NCI-H1105 treated with DMSO at 0.1 percent for 48 hours (cell line): ENCODE data around the gene CFAP99.
"Not testable (repeated sequence)": the region's sequence is repeated elsewhere in the genome, so short reads cannot be mapped to it uniquely, and the experiment has no call there.

Experiments
- DNase-seq: peaks from one replicate; lab custom pipeline; 2025; lab: John Stamatoyannopoulos, UW

The CFAP99 gene

DNA sequence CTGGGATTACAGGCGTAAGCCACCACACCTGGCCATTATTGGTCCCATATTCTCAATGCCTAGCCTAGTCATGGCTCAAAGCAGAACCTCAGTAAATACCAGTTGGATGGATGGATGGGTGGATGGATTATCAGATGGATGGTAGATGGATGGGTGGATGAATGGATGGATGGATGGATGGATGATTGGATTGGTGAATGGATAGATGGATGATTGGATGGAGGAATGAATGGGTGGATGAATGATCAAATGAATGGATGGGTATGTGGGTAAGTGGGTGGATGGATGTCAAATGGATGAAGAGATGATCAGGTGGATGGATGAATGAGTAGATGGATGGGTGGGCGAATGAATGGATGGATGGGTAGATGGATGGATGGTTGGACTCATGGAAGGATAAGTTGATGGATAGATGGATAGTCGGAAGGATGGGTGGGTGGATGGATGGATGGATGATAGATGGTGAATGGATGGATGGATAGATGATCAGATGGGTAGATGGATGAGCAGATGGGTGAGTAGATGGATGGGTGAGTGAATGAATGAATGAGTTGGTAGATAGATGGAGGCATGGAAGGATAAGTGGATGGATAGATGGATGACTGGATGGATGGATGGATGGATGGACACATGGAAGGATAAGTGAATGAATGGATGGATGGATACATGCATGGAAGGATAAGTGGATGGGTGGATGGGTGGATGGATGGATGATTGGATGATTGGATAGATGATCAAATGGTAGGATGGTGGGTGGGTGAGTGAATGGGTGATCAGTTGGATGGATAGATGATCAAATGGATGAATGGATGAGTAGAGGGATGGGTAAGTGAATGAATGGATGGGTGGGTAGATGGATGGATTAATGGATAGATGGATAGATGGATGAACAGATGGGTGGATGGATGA, 28.2 kb downstream of the CFAP99 start:
- DNase-seq: no peak

DNA sequence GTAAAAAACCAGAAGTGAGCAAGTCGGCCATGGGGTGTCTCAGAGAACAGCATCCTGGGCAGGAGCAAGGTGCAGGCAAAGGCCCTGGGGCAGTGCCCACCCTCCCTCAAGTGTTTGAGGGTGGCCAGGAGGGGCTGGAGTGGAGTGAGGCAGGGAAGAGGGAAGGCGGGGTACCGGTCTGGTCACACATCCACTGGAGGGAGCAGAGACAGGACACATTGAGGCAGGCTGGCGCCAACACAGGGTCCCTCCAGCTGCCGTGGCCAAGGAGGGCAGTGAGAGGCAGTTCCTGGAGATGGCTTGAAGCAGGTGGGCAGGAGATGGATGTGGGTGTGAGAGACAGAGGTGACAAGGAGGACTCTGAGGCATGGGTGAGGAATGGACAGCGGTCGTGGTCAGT, 29.8 kb downstream of the CFAP99 start:
- no peak for DNase-seq

DNA sequence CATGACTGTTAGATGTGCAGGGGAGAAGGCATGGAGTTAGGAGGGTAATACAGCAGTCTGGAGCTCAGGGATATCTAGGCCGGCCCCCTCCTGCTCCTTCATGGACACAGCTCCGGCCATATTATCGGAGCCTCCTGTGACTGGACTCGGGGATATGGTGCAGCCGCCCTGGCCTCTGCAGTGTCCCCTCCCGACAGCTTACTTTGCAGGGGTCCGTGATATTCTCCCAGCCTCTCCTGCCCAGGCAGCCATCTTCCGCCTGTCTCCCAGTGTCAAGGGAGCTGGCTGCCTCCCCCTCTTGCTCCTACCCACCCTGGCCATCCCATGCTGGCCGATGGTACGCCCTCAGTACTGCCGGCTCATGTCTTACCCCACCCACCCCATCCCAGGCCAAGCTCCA, 30.3 kb downstream of the CFAP99 start:
- no peak for DNase-seq

DNA sequence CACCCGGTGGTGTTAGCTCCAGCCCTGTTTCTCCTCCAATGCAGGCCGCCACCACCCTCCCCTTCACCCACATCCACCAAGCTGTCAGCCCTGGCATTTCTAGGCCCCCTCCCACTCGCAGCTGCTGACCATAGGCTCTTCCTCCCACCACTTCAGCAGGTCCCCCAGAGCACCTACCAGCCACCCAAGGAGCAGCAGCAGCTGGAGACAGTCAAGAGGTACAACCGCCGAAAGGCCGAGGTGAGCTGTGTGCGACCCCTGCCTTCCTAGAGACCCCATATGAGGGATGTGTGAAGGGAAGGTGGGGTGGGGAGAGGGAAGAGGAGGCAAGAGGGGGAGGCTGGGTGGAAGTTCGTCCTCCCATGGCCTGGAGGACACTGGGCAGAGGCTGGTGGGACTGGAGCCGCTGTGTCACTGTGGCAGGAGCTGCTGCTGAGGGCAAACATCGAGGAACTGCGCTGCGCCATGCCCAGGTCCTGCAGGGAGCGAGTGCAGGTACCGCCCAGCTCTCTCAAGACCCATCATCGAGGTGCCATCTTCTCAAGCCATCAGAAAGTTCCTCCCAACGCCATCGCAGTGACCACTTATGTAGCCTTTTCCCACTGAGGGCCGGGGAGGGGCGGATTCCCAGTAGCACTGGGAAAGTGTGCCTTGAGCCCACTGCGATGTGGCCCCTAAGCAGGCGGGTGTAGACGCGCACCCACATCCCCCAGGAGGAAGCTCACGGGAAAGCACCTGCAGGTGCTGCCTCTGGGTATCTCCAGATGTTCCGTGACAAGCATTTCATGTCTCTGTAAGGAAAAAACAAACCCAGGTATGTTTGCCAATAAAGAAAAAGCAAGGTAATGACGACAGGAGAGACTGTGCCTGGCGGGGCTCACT, 31.0 kb downstream of the CFAP99 start:
- DNase-seq: no peak

DNA sequence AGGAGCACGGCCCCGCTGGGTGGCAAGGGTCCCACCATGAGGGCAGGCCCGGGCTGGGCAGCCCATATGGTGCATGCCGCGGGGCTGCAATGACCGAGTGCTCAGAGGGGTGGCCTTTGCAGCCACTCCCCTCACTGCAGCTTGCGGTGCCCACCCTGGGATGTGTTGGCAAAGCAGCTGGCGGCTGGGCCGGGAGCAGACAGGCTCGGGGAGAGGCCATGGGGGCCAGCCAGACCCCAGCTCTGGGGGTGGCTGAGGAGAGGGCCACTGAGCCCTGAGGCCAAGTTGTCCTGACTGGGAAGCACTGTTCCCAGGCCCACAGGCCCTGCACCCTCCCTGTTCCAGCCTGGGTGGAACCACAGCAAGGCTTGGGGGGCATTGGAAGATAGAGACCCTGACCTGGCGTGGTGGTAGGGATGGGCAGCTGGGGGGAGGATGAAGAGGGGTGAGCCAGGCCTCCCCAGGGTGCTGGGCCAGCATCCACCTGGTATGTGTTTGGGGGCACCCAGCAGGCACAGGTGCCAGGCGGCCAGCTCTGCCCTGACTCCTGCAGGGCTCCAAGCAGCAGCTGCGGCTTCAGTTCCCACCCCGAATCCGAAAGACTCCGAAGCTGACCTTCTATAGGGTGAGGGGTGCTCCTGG, 31.8 kb downstream of the CFAP99 start:
- no peak for DNase-seq

DNA sequence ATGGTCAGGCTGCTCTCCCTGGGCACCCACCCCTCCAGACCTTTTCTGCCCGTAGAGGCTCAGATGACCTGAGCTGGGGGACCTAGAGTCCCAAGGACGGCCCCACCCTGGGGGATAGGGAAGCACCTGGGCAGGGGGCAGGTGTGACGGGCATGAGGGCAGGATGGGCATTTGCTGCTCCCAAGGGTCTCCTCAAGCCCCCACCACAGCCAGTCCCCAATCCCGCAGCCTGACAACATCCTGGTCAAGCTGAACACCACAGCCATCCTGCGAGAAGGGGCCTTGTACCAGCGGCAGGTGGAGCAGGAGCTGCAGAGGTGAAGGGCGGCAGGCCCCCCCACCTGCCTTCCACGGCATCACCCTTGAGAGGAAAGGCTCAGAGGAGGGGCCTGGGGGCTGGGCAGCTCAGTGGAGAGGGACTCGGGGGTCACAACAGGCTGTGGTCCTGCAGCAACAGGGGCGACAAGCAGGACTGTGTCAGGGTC, 32.3 kb downstream of the CFAP99 start:
- no peak for DNase-seq

DNA sequence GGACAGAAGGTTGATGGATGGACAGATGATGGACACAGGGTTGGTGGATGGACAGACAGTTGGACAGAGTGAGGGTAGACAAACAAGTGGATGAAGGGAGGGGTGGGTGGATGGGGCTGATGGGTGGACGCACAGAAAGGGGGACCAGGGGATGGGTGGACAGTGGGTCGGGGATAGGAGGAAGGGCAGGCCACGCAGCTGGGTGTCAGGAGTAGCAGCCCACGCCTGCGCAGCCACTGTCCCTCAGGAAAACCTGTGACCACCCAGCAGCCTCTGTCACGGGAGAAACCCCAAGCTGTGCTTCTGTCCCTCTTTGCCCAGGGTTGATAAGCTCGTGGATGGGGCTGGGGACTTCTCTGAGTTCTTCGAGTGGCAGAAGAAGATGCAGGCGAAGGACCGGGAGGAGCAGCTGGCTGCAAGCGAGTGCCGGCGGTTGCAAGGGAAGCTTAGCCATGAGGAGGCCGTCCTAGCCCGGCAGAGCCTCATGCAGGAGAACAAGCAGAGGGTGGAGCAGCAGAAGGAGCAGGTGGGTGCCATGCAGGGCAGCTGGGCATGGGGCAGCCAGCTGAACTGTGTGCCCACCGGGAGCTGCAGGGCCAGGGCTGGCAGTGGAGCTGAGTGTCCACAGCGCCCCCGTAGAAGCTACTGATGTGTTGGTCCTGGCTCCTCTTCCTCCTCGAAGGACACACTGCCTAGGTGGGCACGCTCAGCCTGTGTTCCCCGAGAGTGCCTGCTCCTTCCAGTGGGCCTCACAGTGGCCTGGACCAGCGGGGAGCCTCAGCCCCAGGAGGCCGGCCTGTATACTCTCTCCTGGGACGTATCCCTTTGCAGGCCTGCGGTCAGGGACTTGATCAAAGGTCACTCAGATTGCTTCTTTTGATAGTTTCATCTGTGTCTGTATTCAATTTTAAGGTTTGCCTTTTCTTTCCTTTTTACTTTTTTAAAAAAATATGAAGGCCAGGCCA, 33.3 kb downstream of the CFAP99 start:
- DNase-seq: no peak

DNA sequence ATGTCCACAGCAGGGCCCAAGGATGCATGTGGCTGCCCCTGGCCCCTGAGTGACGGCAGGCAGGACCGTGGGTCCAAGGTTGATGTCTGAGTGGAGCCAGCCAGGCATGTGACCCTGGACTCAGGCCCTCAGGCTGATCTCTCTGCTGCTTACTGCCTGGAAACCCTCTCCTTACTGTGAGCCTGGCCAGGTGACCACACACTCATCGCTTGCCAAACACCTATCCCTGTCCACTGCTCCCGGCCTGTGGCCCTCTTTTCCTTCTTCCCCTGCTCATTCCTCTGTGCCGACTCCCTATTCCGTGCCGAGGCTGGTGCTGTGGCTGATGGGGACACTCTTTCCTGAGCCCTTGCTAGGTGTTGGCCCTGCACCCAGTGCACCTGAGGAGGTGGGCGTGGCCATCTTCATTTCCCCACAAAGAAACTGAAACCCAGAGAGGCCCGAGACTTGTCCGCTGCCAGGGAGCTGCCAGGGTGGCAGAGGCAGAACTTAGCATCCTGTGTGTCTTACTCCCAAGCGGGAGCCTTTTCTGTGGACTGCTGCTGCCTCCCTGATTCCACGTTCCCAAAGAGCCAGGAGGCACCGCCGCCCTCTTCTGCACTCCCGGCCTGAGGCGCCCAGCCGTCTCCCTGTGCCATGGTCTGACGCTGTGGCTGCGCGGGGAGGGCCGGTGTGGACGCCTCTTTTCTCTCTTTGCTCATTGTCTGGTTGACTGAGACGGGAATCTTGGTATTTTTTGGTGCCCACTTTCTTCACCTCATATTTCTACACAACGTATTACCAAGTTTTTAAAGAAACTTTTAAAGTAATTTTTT, 38.9 kb downstream of the CFAP99 start:
- no peak for DNase-seq

DNA sequence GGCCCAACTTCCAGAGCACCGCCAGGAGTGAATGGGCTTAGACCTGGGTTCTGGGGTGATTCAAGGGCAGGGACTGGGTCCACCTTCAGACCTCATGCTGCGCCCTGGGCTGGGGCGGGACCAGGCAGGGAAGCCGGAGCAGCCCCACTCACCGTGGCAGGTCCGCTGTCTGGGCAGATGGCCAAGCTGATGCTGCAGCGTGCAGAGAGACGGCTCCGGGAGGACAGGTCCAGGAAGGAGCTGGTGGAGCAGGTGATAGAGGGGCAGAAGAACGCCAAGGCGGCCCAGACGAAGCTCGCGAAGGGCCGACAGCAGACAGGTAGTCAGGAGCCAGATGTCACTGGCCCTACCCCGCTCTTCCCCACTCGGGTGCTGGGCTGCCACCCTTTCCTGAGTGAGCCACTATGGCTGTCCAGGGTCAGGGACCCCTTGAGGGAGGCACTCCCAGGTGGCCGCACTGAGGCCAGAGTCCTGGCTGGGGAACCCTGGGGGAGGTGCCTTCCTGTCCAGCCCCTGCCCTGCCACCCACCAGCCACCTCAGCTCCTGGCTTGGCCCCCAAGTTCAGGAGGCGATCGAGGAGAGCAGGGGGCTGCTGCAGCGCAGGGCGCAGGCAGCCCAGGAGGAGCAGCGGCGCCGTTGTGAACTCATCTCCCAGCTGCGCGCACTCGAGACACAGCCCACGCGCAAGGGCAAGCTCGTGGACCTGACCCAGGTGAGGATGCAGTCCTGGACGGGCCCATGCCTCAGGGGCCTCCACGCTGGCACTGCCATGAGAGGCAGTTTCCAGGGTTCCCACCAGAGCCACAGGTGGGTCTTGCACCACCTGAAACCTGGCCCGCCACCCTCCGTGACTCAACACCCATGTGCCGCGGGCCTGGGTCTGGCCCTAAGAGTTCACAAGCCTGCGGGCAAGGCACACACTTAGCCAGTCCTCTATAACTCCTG, 40.1 kb downstream of the CFAP99 start:
- DNase-seq: peak; percentile 16

DNA sequence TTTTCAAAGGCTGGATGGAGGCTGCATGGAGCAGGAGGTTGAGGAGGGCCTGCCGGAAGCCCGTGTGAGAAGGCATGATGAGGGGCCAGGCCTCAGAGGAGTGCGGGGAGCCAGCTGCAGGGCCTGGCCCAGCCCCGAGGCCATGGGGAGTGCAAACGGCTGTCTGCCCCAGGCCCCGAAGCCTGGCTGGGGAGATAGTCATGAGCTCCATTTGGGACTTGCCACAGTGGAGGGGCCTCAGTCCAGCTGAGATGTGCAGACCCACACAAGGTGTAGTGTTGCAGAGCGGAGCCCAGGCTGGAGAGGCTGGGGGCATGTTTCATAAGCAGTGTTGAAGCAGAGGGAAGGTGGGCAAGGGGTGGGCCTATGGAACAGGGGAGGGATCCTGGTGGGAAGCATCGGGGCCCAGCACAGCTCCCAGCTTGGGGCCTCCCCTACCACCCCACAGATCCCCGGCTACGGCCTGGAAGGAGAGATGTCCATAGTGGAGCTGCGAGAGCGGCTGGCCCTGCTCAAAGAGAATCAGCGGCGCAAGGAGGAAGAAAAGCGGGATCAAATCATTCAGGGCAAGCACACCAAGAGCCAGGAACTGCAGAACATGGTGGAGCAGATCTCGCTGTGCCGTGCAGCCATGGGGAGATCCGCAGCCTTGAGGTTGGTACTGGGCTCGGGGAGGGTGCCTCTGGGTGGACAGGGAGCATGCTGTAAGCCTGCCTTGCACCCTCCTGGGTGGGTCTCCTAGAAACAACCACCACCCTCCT, 41.0 kb downstream of the CFAP99 start:
- no peak for DNase-seq

DNA sequence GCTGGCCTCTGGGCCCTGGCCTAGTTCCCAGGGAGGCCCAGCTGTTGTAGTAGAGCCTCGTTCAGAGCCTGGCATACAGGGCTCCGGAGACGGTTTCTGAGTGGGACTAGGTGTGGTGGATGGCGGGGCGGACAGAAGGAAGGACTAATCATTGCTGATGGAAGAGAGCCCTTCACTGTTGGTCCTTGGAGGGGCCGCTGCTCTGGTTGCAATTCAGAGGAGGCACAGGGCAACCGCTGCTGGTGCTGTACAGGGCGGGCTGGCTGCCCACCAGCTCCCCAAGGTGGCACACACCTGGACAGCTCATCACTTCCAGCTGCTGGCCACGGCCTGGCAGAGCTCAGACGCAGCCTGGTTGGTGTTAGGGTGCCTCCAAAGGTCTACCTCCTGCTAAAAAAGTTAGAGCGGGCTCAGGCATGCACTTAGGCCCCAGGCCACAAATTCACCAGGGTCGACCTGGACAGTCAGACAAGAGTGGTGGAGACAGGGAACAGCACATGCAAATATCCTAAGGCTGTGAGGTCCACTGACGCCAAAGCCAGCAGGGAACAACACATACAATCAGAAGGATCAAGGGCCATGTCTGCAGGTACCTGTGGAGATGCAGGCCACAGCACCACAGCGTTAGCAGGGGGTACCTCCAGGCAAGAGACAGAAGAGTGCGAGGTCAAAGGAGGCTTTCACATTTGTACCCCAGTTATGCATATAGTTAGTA, 42.6 kb downstream of the CFAP99 start:
- no peak for DNase-seq

DNA sequence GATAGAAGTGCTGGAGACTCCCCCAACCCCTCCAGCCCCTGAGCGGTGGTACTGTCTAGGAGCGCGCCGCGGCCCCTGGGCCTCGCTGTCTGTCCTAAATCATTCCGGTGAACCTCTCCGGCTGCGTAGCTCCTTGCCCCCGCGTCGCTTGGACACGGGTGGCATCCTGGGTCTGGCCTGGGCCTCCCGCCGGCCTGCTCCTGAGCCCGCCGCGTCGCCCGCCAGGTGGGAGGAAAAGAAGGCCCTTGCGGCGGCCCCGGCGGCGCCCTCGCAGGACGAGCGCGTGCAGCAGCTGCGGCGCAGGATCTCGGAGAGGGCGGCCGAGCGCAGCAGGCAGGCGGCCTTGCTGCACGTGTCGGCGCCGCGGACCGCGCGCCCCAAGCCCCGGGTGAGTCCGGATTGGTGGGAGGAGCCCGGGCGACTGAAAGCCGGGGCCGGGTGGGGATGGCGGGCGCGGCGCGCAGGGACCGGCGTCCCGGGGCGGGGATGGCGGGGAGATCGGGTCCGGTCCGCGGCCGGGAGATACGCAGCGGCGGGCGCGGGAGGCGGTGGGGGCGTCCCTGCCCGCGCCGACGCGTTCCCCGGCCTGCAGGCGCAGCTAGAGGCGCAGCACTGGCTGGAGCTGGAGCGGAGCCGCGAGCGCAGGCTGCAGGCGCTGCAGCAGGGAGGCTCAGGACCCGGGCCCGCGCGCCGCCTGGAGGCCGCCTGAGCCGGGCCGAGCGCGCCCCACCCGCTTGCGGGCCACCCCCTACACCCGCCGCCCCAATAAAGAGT, 43.6 kb downstream of the CFAP99 start:
- peak; percentile 55 for DNase-seq

DNA sequence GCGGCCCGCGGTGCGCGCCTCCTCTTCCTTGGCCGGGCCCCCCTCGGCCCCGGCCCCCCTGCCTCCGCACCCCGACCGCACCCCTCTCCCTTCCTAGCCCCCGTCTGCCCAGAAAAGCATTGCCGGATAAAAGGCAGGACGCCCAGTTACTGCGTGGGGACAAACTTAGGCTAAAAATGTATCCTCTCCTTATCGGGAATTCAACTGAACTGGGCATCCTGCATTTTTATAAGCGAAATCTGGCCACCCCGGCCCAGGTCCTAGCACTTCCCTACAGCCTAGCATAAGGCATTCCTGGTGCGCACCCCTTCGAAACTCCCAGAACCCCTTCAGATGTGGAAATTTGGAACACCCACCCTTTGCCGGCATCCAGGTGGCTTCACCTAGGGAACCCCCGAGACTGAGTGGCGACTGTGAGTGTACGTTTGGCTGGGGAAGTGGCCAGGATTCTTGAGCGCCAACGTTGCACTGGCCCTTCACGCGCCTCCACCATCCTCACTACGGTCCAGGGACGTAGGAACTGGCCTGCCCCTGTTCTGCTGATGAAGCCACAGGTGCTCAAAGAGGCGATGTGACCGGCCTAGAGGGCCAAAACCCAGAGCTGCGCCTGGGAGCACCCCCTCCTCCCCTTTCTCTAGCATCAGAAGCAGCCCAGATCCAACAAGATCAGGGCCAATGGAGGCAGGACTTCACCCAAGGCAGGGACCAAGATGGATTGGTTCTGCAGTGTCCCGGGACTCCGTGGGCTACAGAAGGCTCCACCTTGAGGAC, 44.4 kb downstream of the CFAP99 start:
- DNase-seq: no peak

DNA sequence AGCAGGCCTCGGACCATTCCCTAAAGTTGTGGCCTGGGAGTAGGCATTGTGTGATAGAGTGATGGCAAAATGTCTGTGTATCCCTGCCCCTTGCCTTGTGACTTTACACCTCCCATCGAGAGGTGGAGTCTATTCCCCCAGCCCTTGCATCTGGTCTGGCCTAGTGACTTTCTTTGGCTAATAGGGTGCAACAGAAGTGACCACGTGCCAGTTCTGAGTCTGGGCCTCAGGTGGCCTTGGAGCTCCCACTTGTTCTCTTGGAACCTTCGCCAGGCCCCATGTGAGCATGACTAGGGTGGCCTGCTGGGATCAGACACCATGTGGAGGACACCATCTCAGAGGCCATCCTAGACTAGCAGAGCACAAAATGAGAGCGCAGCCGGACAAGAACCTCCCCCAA, 46.3 kb downstream of the CFAP99 start:
- no peak for DNase-seq

DNA sequence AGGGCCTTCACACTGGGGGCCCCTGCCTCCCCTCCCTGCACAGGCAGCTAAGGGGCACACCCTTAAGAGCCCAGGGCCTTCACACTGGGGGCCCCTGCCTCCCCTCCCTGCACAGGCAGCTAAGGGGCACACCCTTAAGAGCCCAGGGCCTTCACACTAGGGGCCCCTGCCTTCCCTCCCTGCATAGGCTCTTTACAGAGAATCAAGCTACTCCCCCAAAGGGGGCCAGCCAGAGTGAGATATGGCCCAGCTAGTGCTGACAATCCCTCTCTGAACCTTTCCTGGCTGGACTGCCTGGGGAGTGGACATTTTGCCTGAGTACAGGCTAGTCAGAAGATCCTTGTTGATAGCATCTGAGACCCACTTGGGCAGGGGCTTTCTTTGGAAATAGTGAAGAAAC, 46.8 kb downstream of the CFAP99 start:
- not testable (repeated sequence) for DNase-seq
